GM21526 (cell line): ENCODE data around the gene ADAMTS2.

ENCODE experiments used
- ATAC-seq: cut with Tn5 transposase; IDR thresholded peaks from one replicate; pipeline ENCODE4 v1.9.1; 2021; ENCODE audit warnings: moderate library complexity; ENCODE audit not compliant: unreplicated experiment, low FRiP score

ADAMTS2 gene

DNA sequence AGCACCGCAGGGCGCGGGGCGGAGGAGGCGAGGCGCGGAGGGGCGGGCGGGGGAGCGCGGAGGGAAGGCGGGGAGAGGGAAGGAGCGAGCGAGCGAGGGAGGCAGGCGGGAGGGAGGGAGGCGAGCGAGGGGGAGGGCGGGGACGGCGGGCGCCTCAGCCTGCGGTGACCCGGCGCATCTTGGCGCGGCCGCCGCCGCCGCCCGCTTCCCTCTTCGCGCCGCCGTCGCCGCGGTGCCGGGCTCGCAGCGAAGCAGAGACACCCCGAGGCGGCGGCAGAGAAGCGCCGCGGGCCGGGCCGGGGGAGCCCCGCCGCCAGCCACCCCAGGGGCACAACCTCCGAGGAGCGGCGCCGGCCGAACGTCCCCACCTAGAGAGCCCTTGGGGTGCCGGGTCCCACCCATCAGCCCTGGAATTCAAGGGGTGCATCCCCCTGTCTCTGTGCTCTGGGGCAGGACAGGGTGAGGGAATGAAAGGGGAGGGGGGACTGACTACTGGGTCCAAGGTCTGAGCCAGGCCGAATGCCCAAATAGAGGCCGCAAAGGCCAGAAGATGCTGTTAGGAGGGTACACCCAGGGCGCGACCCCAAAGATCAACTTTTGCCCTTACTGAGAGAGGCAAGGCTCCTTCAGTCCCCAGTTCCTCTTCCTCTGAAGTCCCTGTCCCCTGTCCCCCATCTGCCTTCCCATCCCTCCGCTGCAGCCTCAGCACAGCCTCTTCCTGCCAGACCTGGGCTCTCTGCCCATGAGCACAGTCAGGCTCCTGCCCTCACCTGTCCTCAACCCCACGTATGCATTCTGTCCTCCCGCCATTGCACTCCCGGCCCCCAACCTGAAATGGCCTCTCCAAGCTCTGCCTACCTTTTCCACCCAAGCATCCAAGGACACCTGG lies at the start of gene ADAMTS2:
Gene ADAMTS2 (minus strand): TSS at position 29 of the 889 bp plus-strand sequence. CDS start 133 bp downstream, outside the sequence.
- ATAC-seq, result no peak

DNA sequence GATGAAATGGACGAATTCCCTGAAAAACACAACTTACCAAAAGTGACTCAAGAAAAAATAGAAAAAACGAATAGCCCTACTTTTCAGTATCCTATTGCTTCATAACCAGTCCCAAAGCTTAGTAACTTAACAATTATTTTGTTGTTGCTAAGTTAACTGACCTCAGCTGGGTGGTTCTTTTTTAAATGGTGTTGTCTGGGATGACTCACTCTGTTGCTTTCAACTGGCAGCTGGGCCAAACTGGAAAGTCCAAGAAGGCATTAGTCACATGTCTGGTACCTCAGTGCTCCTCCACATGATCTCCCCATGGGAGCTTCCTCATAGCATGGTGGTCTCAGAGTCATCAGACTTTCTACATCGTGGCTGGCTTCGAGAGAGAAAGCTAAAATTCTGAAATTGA lies 47.8 kb upstream of the ADAMTS2 start:
- ATAC-seq, result no peak

DNA sequence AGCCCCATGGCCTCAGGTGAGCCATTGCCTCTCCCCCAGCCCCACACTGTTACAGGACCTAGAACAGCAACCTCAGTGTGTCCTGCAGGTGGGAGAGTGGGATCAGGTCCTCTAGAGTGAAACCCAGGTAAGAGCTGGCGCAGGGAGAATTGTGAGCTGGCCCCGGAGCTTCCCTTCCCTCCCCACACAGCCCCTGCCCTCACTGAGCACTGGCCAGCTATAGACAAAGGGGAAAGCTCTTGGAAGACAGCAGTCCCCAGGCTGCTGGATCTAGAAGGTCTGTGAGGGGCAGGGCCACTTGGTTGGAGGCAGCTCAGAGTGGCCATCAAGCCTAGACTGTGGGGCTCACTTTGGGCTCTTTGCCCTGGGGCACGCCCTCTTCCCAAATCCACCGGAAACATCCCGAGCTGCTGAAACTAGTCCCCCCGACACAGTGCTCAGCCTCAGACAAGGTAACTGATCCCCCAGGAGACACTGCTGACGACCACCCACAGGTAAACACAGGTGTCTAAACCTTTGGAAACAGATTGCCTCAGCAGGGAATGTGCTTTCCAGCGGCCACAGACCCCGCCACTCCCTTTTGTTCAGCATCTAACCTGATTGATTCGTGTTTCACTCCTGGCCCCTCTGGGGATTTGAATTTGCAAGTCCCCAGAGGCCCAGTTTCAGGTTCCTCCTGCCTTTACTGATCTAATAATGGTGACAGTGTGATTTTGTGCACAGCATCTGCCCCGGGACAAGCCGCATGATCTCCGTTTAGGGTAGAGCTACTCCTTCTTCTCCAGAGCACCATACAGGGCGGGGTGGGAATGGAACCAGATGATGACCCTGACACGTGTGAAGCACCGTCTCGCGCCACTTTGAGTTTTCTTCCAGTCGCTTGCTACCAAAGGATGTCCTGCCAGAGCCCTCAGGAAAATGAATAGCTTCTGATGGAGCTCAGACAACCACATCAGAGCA lies 42.2 kb upstream of the ADAMTS2 start:
- ATAC-seq, result no peak

DNA sequence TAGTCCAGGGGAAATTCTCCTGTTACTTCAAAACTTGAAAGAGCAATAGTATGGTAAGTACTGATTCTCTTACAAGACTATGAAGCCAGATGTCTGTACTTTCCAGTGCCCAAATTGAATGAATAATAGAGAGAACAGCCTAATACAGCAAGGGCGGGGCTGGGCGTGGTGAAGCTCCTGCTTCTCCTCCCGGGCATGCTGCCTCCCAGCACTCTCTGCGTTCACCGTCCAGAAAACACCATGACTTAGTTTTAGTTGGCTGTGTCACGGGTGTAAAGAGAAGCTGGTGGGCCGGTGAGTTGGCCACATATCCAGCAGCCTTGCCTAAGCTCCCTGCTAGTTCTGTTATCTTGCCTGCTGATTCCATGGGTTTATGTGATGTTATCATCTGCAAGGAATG lies 40.7 kb upstream of the ADAMTS2 start:
- no peak for ATAC-seq

DNA sequence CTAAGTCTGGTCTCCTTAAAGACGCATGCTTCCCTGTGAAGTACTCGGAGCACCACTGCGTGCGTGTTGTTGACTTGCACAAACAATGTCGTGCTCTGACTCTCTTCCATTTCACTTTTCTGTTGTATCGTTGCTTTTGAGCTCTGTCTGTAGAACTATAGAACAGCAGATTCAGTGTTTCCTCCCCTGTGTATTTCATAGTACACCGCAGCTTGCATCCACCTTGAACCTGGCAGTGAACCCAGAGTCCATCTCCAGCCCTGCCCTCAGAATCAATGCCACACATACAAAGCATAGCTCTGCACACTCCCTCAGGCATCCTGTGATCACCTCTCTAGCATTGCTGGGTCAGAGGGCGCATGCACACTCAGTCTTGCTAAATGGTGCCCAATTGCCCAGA lies 37.2 kb upstream of the ADAMTS2 start:
- ATAC-seq, result no peak

DNA sequence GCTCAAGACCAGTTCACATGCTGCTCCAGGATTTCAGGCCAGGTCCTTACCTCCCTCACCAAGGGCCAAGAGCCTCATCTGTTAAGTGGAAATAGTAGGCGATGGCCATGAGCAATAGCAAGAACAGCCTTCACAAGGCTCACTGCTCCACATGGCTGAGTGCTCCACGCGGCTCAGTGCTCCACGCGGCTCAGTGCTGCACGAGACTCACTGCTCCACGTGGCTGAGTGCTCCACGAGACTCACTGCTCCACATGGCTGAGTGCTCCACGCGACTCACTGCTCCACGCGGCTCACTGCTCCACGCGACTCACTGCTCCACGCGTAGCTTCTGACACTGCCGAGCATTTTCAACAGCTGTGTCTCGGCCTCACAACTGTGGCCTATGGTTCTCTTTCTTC lies 36.4 kb upstream of the ADAMTS2 start:
- no peak for ATAC-seq

DNA sequence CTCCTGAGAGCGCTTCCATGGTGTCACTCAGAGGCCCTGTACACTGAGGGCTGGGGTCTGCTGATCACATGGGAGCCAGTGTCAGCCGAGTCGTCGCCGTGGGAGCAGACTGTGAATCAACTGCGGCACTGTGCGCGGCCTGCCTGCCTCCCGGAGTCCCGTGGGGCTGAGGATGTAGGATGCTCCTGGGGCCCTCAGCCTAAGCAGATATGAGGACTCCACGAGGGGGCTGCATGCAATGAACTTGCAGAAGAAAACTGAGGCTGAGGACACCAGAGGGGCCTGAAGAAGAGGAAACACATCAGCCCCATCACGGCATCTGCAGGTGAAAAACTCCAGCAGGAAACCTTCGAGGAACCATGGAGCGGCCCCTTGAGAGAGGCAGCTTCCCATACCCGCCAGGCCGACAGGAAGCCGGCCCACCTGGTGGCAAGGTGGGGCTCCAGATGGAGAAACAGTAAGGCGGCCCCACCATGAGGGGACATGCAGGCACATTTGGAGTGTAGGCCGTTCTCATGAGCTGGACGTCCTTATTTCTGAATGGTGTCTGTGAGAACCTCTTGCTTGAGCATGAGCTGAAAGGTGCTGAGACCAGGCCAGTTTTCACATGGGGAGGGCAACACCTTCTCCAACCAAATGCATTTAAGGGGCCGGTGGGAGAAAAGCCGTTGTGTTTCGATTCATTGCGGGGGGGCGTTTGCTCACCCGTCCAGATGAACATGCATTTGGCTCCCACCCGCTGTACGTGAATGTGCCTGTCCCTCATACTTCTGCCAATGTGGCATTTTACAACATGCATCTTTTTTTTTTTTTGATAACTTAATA lies 35.2 kb upstream of the ADAMTS2 start:
- no peak for ATAC-seq

DNA sequence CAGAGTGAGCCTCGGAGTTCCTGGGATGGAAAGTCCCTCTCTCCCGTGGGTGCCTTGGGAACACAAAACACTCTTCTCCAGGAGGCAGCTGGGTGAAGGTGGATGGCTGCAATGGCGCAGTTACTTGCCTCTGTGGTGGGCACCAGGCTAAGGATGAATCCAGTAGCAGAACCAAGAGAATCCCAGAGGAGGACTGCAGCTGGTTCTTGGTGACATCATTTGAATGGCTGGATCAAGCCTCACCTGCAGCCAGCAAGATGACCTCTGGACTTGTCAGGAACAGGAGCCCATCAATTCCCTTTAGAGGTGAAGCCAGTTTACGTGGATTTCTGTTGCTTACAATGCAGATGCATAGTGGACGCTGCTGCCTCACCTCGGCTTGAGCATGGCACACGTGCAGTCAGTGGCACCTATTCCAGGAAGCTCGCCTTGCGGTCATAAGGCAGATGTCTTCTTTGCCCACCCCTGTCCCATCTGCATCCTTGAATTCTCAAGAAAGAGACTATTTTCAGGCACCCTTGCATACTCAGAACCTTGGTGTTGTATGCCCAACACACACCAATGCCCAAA lies 34.1 kb upstream of the ADAMTS2 start:
- no peak for ATAC-seq

DNA sequence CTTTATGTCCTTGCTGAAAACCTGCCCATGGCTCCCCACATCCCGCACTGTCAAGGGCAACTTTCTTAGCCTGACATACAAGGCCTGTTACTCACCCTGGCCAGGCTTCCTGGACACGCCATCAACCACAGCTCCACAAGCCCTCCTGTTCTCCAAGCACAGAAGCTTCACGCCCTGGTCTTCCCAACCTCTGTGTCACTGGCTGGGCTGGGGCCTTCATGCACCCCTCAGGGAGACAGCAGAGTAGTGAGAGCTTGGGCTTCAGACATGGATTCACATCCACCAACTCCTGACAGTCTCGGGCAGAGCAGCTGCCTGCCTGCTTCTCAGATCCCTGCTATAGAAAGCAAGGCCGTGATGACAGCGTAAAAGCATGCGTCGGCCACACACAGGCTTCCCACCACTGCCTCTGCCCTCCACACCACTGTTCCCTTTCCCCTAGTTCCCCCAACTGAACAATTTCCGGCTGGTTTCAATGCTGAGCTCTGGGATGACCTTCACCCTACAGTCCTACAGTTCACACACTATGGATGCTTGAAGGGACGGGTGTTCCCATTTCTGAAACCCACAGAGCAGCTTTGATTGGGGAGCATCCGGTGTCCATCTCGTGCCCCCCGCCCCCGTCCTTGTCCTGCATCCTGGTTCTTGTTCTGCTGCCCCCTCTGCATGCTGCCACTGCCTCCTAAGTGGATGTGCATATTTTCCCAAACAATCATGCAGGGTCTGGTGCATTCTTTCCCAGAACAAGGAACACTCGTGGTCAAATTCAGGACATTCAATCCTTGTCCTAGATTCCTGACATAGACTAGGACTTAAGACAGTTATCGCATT lies 33.4 kb upstream of the ADAMTS2 start:
- no peak for ATAC-seq

DNA sequence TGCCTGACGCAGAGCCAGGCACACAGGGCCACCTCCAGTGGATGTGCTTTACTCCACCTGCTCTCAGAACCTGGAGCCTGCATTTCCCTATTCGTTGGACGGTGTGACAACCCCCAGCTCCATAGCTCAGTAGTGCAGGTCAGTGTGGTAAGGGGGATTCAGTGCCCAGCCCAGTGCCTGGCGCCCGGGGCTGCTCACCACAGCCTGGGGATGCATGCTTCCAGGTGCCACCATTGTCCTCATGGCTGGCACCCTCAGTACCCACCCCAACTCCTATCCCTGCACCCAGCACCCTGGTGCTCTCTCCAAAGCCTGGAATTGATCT lies 32.8 kb upstream of the ADAMTS2 start:
- no peak for ATAC-seq

DNA sequence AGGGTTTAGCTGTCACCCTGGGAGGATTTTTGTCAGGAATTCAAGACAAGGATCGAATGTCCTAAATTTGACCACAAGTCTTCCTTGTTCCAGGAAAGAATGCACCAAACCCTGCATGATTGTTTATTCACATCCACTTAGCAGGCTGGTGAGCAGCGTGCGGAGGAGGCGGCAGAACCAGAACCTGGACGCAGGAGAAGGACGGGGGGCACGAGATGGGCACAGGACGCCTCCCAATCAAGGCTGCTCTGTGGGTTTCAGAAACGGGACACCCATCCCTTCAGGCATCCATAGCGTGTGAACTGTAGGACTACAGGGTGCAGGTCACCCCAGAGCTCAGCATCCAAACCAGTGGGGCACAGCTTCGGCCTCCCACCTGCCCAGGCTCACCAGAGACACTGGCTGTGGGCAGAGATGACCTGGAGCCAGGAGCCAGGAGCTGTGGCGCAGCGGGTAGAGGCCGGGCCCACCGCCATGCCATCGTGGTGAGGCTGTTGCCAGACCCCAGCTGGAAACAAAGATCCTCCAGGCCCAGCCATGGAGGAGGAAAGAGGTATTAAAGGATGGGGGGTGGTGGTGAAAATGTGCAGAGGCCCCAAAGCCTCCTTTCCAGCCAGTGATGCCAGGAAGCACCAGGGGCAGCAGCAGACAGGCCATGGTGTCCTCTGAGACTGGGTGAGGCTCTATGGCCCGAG lies 32.3 kb upstream of the ADAMTS2 start:
- no peak for ATAC-seq

DNA sequence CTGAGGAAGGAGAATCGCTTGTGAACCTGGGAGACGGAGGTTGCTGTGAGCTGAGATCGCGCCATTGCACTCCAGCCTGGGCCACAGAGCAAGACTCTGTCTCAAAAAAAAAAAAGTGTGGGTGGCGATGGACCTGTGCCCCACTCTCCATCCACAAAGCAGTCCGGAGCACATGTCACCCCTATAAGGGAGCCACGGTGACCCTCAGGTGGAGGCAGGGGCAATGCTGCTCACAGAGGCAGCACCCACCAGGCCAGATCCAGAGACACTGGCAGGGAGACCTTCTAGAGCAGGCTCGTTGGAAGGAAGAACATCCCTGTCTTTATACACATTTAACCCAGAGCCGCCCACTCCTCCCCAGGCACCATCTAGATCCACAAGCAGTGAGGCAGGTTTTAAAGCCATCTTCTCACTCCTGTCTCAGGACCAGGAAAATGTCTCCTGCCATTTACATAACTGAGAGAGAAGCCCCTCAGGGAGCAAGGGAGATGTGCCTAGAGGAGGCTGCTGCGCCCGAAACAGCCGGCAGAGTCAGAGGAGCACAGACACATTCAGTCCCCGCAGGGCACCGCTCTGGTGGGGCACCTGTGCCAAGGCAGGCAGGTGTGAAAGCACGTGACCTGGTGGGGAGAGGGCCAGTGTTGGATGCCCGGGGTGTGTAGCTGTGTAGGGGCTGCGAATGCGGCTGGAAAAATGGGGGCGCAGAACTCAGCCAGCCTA lies 31.6 kb upstream of the ADAMTS2 start:
- ATAC-seq, result no peak

DNA sequence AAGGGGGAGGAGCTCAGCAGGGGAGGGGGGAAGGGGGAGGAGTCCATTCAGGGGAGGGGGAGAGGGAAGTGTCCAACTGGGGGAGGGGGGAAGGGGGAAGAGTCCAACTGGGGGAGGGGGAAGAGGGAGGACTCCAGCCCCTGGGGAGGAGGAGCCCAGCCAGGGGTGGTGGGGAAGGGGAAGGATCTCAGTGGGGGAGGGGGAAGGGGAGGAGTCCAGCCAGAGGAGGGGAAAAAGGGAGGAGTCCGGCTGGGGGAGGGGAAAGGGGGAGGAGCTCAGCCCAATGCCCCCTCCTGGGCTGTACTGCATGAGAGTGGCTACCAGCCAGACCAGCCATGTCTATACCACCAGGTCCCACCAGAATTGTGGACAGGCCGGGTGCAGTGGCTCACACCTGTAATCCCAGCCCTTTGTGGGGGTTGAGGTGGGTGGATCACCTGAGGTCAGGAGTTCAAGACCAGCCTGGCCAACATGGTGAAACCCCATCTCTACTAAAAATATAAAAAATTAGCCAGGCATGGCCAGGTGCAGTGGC lies 30.6 kb upstream of the ADAMTS2 start:
- ATAC-seq, result no peak

DNA sequence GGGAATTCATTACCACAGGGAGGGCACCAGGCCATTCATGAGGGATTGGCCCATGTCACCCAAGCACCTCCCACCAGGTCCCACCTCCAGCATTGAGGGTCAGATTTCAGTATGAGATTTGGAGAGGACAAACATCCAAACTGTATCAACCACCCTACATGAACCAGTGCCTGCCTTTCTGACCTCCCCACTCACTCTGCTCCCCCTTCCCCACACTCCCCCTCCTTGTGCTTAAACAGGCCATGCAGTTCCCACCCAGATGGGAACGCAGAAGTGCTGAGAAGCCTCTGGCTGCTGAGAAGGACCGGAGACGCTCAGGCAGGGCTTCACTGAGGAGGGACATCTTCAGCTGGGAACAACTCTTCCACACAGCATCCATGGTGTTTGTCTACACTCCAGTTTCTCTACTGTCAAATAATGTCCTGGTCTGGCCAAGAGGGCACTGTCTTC lies 30.0 kb upstream of the ADAMTS2 start:
- ATAC-seq, result no peak

DNA sequence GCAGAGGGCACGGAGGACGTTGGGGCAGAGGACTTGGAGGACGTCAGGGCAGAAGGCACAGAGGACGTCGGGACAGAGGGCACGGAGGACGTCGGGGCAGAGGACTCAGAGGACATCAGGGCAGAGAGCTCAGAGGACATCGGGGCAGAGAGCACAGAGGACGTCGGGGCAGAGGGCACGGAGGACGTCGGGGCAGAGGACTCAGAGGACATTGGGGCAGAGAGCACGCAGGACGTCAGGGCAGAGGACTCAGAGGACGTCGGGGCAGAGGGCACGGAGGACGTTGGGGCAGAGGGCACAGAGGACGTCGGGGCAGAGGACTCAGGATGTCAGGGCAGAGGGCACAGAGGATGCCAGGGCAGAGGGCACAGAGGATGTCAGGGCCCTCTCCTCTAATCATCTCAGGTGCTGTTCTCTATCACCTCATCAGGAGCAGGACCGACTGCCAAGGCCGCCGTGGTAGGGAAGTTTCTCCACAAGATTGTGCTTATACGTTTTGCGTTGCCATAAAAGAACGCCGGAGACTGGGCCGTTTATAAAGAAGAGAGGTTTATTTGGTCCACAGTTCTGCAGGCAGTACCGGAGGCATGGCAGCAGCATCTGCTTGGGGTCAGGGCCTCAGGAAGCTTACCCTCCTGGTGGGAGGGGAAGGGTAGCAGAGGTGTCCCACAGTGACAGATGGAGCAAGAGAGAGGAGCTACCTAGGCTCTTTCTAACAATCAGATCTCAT lies 29.4 kb upstream of the ADAMTS2 start:
- ATAC-seq, result no peak

DNA sequence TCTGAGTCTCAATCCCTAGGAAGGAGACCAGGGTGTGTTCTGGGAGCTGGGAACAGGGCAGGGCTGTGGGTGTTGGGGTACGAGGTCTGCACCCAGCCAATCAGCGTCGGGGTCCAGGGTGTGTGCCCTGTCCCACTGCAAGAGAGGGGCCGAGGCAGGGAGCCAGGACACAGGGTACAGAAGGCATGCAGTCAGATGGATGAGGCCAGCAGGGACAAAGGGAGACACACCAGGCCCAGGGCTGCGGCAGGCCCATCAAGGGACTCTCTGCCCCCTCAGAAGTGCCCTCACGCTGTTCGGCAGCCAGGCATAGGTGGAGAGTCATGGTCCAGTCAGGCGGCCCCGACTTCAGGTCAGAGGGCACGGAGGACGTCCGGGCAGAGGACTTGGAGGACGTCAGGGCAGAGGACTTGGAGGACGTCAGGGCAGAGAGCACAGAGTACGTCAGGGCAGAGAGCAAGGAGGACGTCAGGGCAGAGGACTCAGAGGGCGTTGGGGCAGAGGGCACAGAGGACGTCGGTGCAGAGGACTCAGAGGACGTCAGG lies 28.8 kb upstream of the ADAMTS2 start:
- no peak for ATAC-seq
